Ascending aorta (tissue), 2 donors: ENCODE data around the gene AASS. TPM values are rescaled to one million over a fixed set of nuclear protein-coding genes. Genes with fewer than 3 reads are reported as not detected.

Experiments
- DNase-seq, 2 donors: peaks; one replicate each; pipeline ENCODE4 v3.0.0-alpha.2; 2019; ENCODE audit warnings: low spot score in 2 of 2
- H3K27ac ChIP-seq, 2 donors: fragments of 200-600 bp; sonication (generic); one replicate each; pipeline ENCODE4 v1.5.1; 2016 to 2017; ENCODE audit warnings: mild to moderate bottlenecking in 1 of 2
- H3K27me3 ChIP-seq: fragments of 200-600 bp; sonication (generic); one replicate; pipeline ENCODE4 v1.5.1; 2017
- H3K36me3 ChIP-seq, 2 donors: fragments of 200-600 bp; sonication (generic); one replicate each; pipeline ENCODE4 v1.5.1; 2016
- H3K4me1 ChIP-seq, 2 donors: fragments of 200-600 bp; sonication (generic); one replicate each; pipeline ENCODE4 v1.5.1; 2016 to 2017; ENCODE audit warnings: mild to moderate bottlenecking in 1 of 2
- H3K4me3 ChIP-seq, 2 donors: fragments of 200-600 bp; sonication (generic); one replicate each; pipeline ENCODE4 v1.5.1; 2016 to 2017; ENCODE audit warnings: mild to moderate bottlenecking in 1 of 2
- H3K9me3 ChIP-seq, 2 donors: fragments of 200-600 bp; sonication (generic); one replicate each; pipeline ENCODE4 v1.5.1; 2016
- CTCF ChIP-seq, 3 experiments: fragments of 200-600 bp in 2 of 3; fragments of 450-650 bp in 1 of 3; sonication (generic) in 2 of 3; IDR thresholded peaks; one replicate each; pipeline ENCODE4 v1.5.1; 2016 to 2019; ENCODE audit warnings: antibody characterized with exemption in 3 of 3, mild to moderate bottlenecking in 1 of 3, moderate library complexity in 1 of 3
- intact Hi-C: fragments of 100-400 bp; cut with DNase I; formaldehyde crosslinking; loops from one replicate; pipeline ENCODE4 v1.15.1; 2023
- total RNA-seq: library from RNA; depleted of rRNA; stranded (reverse); fragments of >200 nt; gene quantifications from one replicate; pipeline ENCODE4 v1.1.0, GENCODE V29; 2016

Gene AASS
- total RNA-seq, 1 donor from 2014 or later = 34.3 TPM

DNA sequence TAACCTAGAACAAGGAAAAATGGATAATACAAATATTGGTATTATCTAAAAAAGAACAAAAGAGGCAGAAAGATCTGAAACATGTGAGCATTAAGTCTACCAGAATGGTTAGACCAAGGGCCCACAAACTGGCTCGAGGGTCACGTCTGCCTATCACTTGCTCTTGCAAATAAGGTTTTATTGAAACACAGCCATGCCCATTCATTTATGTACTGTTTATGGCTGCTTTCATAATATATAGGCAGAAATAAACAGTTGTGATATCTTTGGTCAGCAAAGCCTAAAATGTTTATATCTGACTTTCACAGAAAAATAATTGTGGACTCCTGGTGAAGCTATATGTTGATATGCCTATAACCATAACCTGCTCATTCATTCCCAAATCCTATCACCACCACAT, 71.8 kb downstream of the AASS start:
- Histone ChIP-seq H3K9me3 (no peaks in the 10 kb centered on the region), H3K27me3 (no peaks in the 10 kb centered on the region), H3K27ac (no peak overlapping the region), H3K36me3 (peaks cover 20 to 30% of the 10 kb centered on the region in 2 donors), H3K4me3 (no peak overlapping the region), H3K4me1 (no peaks in the 10 kb centered on the region)
- intact Hi-C loops = no loop called here
- no peak for DNase-seq
- no peak for TF ChIP-seq CTCF (IDR thresholded peaks at IDR 0.05)

- H3K36me3 ChIP-seq = peaks cover 12 to 16% of the 10 kb centered on the region in 2 donors
- no peak overlapping the region for H3K27ac ChIP-seq
- H3K27me3 ChIP-seq = no peaks in the 10 kb centered on the region
- no peaks in the 10 kb centered on the region for H3K9me3 ChIP-seq
- no peak for DNase-seq
- intact Hi-C loops = no loop called here
- H3K4me3 ChIP-seq = no peak overlapping the region
- TF ChIP-seq CTCF (IDR thresholded peaks at IDR 0.05) = no peak
- H3K4me1 ChIP-seq = no peaks in the 10 kb centered on the region
Observed at GRCh38 chr7:122070834-122071233, 73.2 kb downstream of the AASS start.

GRCh38 chr7:122070062-122070461, 74.0 kb downstream of the AASS start:
- no peaks in the 10 kb centered on the region for H3K9me3 ChIP-seq
- DNase-seq = no peak
- H3K4me1 ChIP-seq = no peaks in the 10 kb centered on the region
- no peak overlapping the region for H3K27ac ChIP-seq
- no peak overlapping the region for H3K4me3 ChIP-seq
- peaks cover 4 to 8% of the 10 kb centered on the region in 2 donors for H3K36me3 ChIP-seq
- intact Hi-C loops = no loop called here
- TF ChIP-seq CTCF (IDR thresholded peaks at IDR 0.05) = no peak
- no peaks in the 10 kb centered on the region for H3K27me3 ChIP-seq

- Histone ChIP-seq H3K4me3 (no peak overlapping the region), H3K4me1 (no peaks in the 10 kb centered on the region), H3K27me3 (no peaks in the 10 kb centered on the region), H3K27ac (no peak overlapping the region), H3K9me3 (no peaks in the 10 kb centered on the region), H3K36me3 (no peaks in the 10 kb centered on the region)
- DNase-seq = no peak
- no peak for TF ChIP-seq CTCF (IDR thresholded peaks at IDR 0.05)
- intact Hi-C loops = no loop called here
Observed at GRCh38 chr7:122068999-122069398, 75.0 kb downstream of the AASS start.

- Histone ChIP-seq H3K9me3 (no peaks in the 10 kb centered on the region), H3K36me3 (no peaks in the 10 kb centered on the region), H3K4me3 (no peak overlapping the region), H3K27me3 (no peaks in the 10 kb centered on the region), H3K4me1 (no peaks in the 10 kb centered on the region), H3K27ac (no peak overlapping the region)
- intact Hi-C loops = no loop called here
- no peak for TF ChIP-seq CTCF (IDR thresholded peaks at IDR 0.05)
- DNase-seq = no peak
Observed at GRCh38 chr7:122068046-122068445, 76.0 kb downstream of the AASS start.

DNA sequence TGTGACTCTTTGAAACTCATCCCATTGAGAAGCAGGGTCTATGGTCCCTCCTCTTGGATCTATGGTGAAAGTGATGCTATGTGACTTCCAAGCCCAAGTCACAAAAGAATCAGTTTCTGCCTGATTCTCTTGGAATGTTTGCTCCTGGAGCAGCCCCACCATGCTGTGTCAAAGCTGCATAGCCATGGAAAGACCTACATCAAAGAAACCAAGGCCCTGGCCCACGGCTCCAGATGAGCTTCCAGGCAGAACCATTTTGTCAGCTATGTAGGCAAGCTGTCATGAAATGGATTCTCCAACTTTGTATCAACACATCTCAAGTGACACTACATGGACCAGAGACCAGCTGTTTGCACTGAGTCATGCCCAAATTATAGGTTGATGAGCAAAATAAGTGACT, 77.0 kb downstream of the AASS start:
- intact Hi-C loops = no loop called here
- Histone ChIP-seq H3K27me3 (no peaks in the 10 kb centered on the region), H3K4me3 (no peak overlapping the region), H3K9me3 (no peaks in the 10 kb centered on the region), H3K27ac (no peak overlapping the region), H3K36me3 (no peaks in the 10 kb centered on the region), H3K4me1 (no peaks in the 10 kb centered on the region)
- no peak for TF ChIP-seq CTCF (IDR thresholded peaks at IDR 0.05)
- DNase-seq = no peak
